GM21717 (cell line): Measurements from ENCODE around the gene CCDC57.

Experiments used
- ATAC-seq: cut with Tn5 transposase; IDR thresholded peaks from one replicate; pipeline ENCODE4 v1.9.1; 2021; ENCODE audit warnings: mild to moderate bottlenecking, moderate library complexity; ENCODE audit not compliant: unreplicated experiment

CCDC57 gene

GRCh38 chr17:82236142-82236971, 23.7 kb upstream of the CCDC57 start:
- ATAC-seq: no peak

GRCh38 chr17:82235775-82236141, 23.1 kb upstream of the CCDC57 start:
- ATAC-seq: no peak

GRCh38 chr17:82235056-82235774, 22.6 kb upstream of the CCDC57 start:
- ATAC-seq: no peak

DNA sequence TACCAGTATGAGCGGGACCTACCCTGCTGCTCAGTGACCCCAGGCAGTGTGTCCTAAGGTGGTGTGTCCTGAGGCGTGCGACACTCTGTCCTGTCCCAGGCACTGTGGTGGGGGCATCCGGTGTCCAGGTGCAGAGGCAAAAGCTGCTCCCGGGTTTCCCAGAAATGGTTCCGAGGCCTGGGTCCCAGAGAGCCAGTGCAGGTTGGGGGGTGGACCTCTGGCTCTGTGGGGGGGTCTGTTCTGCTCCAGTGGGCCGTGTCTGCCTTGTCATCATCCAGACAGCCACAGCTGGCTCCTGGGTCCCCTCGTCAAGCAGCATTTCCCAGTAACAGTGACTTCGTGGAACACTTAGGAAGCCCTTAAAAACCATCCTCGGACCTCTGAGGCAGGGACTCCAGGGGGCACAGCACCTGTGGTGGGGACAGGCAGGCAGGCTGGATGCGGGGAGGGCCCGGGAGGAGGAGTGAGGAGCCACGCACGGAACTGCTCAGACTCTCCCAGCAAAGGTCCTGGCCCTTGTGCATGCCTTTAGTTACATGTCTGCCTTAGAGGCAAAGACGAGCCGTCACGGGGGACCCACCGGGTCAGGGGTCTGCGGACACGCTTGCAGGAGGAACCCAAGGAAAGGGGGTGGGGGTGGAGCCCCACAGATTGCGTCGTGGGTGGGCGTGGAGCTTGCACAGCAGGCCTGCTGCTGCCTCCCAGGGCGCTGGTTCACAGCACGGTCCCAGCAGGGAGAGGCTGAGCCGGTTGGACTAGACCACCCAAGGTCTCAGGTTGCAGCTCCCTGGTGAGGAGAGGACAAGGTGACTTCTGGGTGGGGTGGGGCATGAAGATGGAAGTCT, 21.8 kb upstream of the CCDC57 start:
- no peak for ATAC-seq

- no peak for ATAC-seq
Observed at GRCh38 chr17:82232876-82233785, 20.5 kb upstream of the CCDC57 start.

- no peak for ATAC-seq
Observed at GRCh38 chr17:82232322-82232820, 19.7 kb upstream of the CCDC57 start.

DNA sequence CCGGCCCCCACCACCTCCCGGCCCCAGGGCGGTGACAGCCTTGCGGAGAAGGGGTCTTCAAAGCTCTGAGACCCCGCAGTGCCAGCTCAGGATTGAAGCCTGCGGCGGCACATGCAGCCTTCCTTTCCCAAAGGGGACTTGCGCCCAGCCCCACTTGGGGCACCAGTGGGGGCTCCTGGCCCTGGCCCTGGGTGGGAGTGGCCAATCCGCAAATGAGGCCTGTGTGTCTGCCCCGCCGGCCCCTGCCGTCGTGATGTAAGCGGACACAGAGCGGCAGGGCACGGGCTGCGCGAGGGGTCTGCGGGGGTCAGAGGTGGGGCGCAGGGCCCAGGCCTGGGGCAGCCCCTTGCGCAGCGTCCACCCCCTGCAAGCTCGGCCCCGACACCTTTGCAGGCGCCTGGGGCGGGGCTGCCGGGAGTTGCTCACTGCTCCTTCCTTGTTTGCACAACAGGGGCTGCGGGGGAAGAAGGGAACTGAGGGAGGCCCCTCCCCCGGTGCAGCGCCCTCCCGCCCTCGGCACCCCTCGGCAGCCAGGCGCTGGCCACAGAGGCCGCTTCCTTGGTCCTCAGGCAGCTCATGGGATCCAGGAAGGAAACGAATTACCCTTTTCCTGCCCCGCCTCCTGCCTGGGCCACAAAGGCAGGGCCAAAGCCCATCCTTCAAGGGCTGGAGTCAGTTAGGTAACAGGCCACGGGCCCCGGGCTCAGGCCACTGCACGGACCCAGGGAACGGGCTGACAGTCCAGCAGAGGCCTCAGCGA, 19.1 kb upstream of the CCDC57 start:
- ATAC-seq: peak; percentile 1

GRCh38 chr17:82231312-82231561, 18.6 kb upstream of the CCDC57 start:
- no peak for ATAC-seq

DNA sequence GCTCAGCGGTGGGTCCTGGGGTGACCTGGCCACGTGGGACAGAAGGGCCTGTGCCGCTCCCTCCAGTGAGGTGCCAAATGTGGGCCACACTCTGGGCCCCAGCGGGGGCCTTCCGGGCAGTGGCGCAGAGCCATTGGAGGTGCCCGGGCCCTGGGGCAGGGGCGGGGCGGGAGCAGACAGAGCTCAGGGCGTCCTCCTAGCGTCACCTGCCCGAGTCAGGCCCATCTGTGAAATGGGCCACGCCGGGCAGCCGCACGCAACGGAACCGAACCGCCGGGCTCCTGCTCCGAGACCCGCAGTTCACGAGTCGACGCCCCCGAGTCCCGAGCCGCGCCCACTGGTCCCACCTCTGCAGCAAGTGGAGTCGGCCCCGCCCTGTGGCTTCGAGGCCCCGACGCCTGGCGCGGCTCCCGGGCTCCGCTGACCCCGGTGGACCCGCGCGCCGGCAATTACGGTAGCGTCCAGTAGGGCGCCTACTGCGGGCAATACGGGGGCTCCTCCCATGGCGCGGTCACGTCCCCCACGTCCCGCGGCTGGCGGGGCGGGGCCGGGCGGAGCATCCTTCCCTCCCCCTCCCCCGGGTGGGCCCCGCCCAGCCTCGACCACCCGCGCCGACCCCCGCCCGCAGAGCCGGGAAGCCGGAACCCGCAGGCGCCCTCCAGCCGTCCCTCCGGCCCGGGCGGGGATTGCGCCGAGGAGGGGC, 18.1 kb upstream of the CCDC57 start:
- peak; percentile 37 for ATAC-seq

- ATAC-seq: no peak
Observed at GRCh38 chr17:82229698-82230608, 17.3 kb upstream of the CCDC57 start.

DNA sequence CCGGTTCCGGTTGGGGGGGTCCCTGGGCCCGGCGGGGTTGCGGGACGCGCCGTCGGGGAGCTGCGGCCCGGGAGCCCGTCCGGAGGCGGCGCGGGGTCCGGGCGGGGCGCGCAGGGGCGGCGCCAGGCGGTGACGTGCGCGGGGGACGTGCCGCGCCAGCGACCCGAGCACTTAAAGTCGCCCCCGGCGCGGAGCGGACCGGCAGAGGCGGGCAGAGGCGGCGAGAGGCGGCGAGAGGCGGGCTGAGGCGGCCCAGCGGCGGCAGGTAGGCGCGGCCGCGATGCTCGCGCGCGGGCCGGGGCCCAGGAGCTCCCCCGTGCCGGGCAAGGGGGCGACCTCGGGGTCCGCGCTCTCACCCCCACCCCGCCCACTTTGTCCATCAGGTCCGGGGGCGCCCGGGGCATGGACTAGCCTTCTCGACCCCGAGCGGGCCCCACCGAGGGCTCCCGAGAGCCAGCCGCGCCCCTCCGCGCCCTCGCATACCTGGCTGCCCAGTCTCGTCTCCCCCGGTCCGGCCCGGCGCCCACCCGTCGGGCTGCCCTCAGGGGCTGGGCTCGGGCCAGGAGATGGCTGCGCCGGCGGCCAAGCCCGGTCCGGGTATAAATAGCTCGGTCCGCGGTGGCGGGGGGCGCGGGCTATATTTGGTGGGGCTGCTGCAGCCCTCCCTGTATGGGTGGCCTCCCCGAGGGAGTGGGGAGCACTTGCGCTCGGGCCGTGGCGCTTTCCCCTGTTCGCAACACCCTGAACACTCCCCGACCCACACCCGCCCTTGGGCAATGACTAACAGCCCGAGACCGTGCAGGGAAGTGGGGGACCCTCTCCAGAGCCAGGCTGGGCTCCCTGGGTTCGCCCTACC, 16.4 kb upstream of the CCDC57 start, which contains the start of gene SLC16A3:
Gene SLC16A3 (plus strand): TSS at position 201 of the 856 bp plus-strand sequence. CDS start 6,967 bp downstream, outside the sequence.
- ATAC-seq: peak; percentile 34

- peak; percentile 31 for ATAC-seq
Observed at GRCh38 chr17:82228278-82228841, 15.7 kb upstream of the CCDC57 start.

GRCh38 chr17:82227629-82228277, 15.1 kb upstream of the CCDC57 start:
- ATAC-seq: no peak

DNA sequence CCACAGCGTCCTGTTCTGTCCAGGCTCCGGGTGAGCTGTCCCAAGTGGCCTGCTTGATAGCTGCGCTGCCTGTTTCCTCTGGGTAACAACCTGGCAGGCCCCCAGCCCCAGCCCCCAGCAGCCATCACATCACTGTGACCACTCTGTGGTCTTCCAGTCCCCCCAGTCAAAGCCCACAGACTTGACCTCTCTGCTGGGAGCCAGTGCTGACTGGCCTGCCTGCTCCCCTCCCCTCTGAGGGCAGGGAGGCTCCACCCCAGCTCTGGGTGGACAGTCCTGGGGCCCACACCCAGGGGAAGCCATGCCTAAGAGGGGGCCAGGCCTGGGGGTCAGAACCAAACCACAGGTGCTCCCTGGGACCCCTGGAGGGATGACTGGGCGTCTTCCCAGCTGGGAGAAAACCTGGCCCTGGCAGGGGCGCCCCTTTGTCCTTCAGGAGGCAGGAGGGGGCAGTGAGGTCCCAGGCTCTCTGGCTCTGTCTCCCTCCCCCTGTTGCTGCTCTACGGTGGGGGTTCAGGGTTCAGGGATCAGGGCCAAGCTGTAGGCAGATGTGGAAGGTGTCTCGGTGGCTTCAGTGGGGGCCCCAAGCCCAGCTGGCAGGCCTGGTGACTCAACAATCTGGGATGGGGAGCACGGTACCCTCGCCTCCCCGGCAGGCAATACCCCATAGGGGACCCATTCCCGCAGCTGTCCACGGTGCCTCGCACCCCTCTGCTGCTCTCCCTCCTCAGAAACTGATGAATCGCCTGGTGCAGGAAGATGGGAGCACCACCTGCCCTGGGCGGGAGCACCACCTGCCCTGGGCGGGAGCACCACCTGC, 14.4 kb upstream of the CCDC57 start:
- ATAC-seq: no peak

GRCh38 chr17:82226146-82226808, 13.6 kb upstream of the CCDC57 start:
- ATAC-seq: no peak
